ENCODE results near the gene NUDT8.
"Not testable (repeated sequence)": the region's sequence is repeated elsewhere in the genome, so short reads cannot be mapped to it uniquely, and the experiment has no call there.

Gene NUDT8

GRCh38 chr11:67588899-67589415, 40.8 kb downstream of the NUDT8 start:
- DNase-seq (ENCODE audit: low read depth): not testable (repeated sequence)

DNA sequence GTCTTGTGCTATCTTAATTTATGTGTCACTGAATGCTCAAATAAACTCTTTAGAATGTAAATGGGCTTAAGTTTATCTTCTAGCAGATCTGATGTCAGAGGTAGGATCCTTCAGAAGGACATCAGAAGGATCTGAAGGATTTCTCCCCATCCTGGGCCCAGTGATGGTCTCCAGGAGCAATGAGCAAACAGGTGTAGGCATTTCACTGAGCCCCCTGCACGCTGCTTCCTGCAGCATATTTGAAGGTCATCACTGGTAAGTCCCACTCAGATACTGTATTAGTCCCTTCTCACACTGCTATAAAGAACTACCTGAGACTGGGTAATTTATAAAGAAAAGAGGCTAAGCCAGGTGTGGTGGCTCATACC, 41.6 kb downstream of the NUDT8 start:
- no peak for DNase-seq (ENCODE audit: low read depth)

DNA sequence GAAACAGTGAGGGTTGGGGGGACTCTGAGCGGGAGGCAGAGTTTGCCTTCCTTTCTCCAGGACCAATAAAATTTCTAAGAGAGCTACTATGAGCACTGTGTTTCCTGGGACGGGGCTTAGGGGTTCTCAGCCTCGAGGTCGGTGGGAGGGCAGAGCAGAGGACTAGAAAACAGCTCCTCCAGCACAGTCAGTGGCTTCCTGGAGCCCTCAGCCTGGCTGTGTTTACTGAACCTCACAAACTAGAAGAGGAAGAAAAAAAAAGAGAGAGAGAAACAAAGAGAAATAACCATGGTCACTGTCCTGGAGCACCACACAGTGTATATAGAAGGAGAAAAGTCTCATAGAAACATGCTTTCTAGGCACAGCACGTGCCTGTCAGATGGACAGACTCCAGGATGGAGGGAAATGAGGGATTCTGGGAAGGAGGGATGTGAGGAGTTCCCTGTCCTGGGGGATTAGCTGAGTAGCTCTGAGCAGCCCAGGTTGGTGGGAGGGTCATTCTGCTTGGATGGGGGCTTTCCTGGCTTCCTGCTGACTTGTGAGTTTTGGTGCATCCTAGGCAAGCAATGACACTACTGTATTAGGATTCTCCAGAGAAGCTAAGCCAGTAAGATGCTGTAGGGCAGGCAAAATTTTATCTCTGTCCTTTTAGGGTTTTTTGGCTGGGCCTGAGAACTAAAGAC, 43.0 kb downstream of the NUDT8 start:
- no peak for DNase-seq (ENCODE audit: low read depth)

DNA sequence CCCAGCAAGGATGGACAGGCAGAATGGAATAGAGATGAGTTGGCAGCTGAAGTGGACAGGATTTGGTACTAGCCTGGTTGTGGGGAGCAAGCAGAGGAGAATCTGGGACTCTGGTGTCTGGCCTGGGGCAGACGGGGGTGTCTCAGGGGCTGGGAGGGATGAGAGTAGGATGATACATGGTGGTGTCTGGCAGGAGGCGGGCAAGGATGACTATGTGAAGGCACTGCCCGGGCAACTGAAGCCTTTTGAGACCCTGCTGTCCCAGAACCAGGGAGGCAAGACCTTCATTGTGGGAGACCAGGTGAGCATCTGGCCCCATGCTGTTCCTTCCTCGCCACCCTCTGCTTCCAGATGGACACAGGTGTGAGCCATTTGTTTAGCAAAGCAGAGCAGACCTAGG, 43.8 kb downstream of the NUDT8 start:
- DNase-seq (ENCODE audit: low read depth): no peak

DNA sequence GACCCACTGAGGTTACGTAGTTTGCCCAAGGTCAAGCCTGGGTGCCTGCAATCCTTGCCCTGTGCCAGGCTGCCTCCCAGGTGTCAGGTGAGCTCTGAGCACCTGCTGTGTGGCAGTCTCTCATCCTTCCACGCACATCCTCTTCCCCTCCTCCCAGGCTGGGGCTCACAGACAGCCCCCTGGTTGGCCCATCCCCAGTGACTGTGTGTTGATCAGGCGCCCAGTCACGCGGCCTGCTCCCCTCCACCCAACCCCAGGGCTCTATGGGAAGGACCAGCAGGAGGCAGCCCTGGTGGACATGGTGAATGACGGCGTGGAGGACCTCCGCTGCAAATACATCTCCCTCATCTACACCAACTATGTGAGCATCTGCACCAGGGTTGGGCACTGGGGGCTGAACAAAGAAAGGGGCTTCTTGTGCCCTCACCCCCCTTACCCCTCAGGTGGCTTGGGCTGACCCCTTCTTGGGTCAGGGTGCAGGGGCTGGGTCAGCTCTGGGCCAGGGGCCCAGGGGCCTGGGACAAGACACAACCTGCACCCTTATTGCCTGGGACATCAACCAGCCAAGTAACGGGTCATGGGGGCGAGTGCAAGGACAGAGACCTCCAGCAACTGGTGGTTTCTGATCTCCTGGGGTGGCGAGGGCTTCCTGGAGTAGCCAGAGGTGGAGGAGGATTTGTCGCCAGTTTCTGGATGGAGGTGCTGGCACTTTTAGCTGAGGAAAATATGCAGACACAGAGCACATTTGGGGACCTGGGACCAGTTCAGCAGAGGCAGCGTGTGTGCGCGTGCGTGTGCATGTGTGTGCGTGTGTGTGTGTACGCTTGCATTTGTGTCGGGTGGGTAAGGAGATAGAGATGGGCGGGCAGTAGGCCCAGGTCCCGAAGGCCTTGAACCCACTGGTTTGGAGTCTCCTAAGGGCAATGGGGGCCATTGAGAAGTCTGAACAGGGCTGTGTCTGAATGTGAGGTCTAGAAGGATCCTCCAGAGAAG, 44.6 kb downstream of the NUDT8 start:
- no peak for DNase-seq (ENCODE audit: low read depth)

- DNase-seq (ENCODE audit: low read depth): no peak
Observed at GRCh38 chr11:67584205-67584880, 45.4 kb downstream of the NUDT8 start.

- DNase-seq (ENCODE audit: low read depth): peak; percentile 66
Observed at GRCh38 chr11:67583247-67584204, 46.2 kb downstream of the NUDT8 start, which contains the start of gene GSTP1. TSS of gene GSTP1 (plus strand) at chr11:67583812. CDS start at chr11:67583844, 32 bp downstream.

GRCh38 chr11:67582011-67582410, 47.7 kb downstream of the NUDT8 start:
- DNase-seq (ENCODE audit: low read depth): no peak

GRCh38 chr11:67581469-67581868, 48.3 kb downstream of the NUDT8 start:
- no peak for DNase-seq (ENCODE audit: low read depth)

DNA sequence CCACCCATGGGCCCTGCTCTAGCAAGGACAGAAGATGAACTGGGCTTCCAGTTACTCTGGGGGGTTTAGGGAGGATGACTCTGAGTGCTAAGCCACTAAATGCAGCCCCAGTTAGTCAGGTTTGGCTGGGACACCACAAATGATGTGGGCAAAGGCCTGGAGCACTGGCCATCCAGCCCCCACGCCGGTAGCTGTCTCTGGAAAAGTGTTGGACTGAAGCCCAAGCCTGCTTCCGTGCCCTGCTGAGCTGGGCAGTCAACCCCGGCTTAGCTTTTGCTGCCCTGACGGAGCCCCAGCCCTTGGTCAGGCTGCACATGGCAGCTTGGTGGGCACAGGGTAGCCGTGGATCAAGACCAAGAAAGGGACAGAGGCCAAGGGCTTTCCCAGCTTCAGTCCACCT, 51.8 kb downstream of the NUDT8 start:
- no peak for DNase-seq (ENCODE audit: low read depth)

Measured in HS-5 (cell line).